ENCODE data around the gene IER2. TPM values are rescaled to one million over a fixed set of nuclear protein-coding genes. Genes with fewer than 3 reads are reported as not detected.

IER2 gene, protein sequence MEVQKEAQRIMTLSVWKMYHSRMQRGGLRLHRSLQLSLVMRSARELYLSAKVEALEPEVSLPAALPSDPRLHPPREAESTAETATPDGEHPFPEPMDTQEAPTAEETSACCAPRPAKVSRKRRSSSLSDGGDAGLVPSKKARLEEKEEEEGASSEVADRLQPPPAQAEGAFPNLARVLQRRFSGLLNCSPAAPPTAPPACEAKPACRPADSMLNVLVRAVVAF
- 100 to 1,000 TPM; 117 to 118 TPM for total RNA-seq

DNA sequence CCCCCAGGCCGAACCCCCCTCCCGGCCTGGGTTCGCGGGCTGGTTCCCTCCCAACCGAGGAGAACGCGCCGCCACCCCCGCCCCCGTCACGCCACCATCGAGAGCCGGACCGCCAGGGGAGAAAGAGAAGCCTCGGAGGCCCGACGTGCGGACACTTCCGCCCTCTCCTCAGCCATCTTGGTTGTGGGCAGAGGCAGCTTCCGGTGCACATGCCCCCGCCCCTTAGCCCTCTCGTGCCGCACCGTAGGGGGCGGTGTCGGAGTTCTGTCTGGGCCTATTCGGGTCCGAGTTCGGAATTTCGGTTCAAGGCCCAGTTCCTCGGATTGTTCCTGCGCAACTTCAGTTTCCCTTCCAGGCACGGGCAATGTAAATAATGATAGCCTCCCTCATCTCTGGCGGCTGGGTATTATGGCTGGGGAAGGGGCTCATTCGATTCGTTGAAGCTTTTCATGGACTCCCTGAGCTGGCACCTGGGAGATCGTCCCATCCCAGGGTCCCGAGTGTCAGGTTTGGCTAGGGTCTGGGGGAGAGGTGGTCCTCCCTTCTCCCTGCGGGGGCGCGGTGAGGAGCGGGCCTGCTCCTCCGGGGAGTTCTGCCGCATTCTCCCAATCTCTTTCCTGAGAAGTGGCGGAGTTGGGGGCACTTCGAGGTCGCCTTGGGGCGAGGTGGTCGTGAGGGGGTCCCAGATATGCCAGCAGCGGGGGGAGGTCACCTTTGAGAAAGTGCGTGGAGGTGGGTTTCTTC, at the start of gene IER2, which contains the start of gene STX10:
IER2 (plus strand) TSS at position 225 of the 744 bp plus-strand sequence. CDS start 2,776 bp downstream, outside the sequence.
STX10 (minus strand) TSS at position 189 of the 744 bp plus-strand sequence. CDS start 202 bp downstream, outside the sequence.
- POLR2A ChIA-PET = interaction anchor here (0.5 to 1.4 kb wide), 4 partner anchors 9 to 19 kb away, joined by 3 to 7 read pairs (median 4); no protein-coding TSS in a partner anchor
- CTCF ChIA-PET = interaction anchor here (0.9 to 1.9 kb wide), 9 partner anchors 12 to 40 kb away, joined by 3 to 11 read pairs (median 3); partner anchors contain the start of gene NACC1

DNA sequence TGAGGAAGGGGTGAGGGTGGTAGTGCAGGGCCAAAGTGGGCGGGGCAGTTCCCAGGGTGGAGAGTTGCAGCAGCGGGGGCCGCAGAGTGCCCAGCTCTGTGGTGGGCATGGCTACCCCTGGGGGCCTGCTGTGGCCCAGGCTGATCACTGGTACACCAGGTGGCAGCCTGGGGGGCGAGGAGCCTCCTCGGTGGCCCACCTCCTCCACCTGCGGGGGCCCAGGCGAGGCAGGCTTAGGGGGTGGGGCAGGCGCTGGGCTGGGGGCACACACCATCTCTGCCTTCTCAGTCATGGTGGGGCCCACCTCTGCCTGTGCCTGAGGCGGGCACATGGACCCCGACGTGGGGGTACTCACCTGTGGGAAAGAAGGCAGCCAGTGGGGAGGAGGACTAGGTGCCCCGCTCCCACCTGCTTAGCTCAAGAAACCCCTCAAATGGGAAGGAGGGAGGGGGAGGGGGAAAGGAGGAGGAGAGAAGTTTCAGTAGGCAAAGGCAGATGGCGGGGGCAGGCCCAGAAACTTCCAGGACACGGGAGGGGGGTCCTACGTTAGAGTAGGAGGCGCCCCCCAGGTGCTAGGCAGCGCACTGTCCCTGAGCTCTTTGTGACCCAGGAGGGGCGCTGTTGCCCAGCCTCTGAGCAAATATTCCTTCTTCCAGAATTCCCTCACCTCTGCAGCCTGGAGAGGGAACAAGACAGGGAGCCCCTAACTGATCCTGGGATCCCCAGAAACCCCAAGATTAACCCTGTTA, 49.2 kb upstream of the IER2 start:
- ChIA-PET POLR2A (no interaction called here), CTCF (interaction anchor here (0.8 to 1.2 kb wide), 4 partner anchors 13 to 136 kb away, joined by 3 to 4 read pairs (median 3); no protein-coding TSS in a partner anchor)

DNA sequence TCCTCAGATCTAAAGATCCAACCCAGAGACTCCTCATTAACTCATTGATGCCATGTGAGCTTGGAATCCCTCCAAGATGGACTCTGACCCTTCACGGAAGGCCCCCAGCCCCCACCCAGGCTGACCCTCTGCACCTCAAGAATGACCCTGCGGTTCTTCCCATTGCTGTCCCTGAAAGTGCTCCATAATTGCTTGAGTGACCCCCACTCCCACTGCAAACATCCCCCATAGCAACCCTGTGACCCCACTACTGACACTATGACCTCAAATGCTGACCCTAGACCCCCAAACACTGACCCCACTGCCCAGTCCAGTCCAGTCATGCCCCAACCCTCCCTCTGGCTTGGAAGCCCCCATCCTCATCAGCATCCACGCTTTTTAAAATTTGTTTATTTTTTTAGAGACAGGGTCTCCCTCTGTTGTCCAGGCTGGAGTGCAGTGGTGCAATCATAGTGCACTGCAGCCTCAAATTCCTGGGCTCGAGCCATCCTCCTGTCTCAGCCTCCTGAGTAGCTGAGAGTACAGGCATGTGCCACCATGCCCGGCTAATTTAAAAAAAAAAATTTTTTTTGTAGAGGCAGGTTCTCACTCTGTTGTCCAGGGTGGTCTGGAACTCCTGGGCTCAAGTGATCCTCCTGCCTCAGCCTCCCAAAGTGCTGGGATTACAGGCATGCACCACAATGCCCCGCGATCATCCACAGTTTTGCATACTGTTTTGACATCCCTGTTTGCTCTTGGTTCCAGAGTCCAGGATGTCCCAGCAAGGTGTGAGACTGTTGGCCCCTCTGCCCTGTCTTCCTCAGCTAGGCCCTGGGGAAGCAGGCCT, 48.4 kb upstream of the IER2 start:
- POLR2A ChIA-PET = no interaction called here
- CTCF ChIA-PET = interaction anchor here (0.8 to 1.2 kb wide), 3 partner anchors 12 to 136 kb away, joined by 3 to 4 read pairs (median 3); no protein-coding TSS in a partner anchor

DNA sequence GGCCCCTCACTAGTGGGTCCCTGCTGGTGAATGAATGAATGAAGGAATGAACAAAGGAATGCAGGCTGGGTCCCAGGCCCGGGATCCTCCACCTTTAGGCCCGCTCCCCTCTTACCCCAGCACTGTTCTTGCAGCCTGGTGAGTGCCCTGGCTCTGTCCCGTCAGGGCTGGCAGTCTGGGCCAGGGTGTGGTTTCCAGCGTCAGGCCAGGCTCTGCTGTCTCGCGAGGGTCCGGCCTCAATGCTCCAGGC, 47.9 kb upstream of the IER2 start:
- CTCF ChIA-PET = no interaction called here
- POLR2A ChIA-PET = no interaction called here

DNA sequence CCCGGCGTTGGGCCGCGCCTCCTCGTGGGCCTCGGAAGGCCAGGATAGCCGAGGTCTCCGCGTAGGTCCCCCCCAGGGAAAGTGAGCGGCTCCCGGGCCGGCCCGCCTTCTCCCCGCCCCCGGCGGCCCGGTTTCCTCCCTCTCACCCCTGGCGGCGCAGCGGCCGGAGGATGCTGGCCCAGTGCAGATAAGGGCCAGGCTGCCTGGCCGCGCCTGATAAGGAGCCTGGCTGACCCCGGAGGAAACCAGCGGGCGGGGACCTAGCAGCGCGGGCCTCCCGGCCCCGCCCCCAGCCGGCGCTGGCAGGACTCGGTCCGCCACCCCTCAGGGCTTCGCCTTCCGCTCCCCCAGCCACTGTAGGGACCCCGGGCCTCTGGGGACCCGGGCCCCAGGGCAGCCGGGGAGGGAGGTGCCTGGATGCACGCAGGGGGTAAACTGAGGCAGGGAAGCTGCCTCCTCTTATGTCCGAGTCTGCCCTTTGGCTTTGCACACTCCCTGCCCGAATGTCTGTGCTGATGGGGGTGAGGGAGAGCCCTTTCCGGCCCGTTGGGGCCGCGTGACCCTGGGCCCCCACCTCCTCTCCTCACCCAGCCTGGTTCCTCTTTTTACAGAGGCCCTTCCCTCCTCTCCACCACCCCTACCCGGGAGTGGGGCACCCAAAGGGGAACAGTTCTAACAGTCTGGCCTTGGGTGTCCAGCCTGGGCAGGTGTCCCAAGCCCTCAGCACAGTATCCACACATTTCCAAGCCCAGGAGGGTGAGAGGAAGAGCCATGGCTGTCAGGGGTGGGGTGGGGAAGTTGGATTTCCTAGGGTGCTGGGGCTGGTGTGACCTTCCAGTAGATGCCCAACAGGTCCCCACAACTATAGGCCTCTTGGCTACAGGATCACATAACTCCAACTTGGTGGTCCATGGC, 47.3 kb upstream of the IER2 start, which contains the start of gene LYL1:
LYL1 (minus strand) TSS at position 193 of the 915 bp plus-strand sequence. CDS start 1,687 bp downstream, outside the sequence.
- ChIA-PET POLR2A (no interaction called here), CTCF (interaction anchor here (1.8 to 2.7 kb wide), 4 partner anchors 17 to 138 kb away, joined by 5 to 16 read pairs (median 10); partner anchors contain the start of gene NACC1)

DNA sequence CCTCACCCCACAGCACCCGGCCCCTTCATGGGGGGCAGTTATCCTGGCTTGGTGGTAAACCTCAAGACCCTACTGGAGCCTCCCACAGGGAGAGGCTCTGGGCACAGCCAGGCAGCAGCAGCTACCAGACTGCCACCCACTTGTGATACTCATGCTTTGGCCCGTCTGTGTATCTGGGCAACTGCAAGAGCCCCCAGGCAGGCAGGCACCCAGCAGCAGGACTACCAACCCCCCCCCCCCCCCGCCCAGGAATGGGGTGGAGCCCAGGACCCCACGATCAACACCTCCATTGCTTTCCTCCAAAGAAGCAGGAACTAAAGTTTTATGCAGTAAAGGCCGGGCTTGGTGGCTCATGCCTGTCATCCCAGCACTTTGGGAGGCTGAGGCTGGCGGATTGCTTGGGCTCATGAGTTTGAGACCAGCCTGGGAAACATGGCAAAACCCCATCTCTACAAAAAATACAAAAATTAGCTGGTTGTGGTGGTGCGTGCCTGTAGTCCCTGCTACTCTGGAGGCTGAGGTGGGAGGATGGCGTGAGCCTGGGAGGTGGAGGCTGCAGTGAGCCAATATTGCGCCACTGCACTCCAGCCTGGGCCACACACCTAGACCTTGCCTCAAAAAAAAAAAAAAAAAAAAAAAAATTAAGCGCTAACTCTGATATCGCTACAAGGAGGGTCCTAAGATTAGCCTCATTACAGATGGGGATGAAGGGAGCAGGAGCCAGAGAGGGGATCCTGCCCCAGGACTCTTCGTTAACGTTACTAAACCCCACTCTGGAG, 46.4 kb upstream of the IER2 start:
- POLR2A ChIA-PET = interaction anchor here (0.6 to 1.4 kb wide), 3 partner anchors 12 to 49 kb away, joined by 3 to 5 read pairs (median 3); partner anchors contain the start of gene NACC1
- CTCF ChIA-PET = interaction anchor here (1.2 to 2.7 kb wide), 8 partner anchors 9 to 139 kb away, joined by 3 to 16 read pairs (median 8); partner anchors contain the start of genes NACC1 and TRMT1

DNA sequence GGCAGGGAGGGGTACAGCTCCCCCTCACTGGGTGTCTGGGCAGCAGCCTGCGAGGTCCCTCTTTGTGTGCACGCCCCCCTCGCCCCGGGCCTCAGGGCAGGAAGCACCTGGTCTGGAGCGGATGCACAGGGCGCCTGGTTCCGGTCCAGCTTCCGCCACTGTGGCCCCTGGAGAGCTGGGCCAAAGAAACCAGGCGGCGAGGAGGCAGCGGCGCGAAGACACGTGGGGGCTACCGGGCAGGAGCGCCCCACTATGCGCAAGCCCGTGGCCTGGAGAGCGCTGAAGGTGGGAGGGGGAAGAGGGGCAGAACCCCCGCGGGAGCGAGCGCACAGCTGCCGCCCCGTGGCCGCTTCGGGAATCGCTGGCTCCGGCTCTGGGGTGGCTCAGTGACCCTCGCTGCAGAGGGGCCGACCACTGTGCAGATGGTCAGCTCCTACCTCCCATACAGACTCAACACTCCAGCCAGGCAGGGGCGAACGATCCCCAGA, 45.8 kb upstream of the IER2 start:
- CTCF ChIA-PET = interaction anchor here (0.8 to 2.7 kb wide), 9 partner anchors 10 to 159 kb away, joined by 3 to 16 read pairs (median 8); partner anchors contain the start of genes NACC1 and TRMT1
- POLR2A ChIA-PET = interaction anchor here (0.6 to 1.4 kb wide), 4 partner anchors 11 to 48 kb away, joined by 3 to 5 read pairs (median 3); partner anchors contain the start of gene NACC1

DNA sequence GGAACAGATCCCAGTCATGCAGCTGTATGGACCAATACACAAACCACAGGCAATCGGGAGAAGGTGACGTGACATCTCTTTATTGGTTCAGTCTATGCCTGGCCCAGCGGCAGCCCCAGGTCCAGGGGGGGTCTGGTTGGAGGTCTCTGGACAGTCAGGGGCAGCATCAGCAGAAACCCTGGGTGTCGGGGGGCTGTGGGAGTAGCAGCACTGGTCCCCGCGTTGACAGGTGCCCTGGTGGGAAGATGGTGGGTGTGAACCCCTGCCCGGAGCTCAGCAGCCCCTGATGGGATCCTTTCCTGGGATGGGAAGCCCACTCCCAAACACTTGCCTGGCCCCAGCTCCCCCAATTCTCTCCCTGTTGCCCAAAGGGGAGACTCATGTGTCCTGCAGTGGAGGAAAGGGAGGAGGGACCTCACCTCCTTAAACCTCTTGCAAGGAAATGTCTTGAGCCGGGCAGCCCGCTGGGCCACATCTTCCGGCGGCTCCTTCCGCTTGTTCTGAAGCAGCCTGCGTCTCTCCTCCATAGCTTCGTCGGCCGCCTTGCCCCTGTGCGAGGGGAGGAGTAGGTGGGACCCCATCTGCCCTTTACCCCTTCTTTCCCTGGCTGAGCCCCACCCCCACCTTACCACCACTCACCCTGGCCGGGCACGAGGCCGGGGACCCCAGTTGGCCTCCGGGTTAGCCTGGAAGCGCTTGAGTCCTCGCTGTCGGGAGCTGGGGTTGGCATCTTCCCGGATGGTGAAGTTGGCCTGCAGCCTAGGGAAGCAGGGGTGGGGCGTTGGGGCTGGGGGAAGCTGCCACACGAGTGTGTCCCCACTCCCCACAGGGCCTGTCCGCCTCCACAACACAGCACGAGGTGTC, 45.1 kb upstream of the IER2 start:
- ChIA-PET CTCF (interaction anchor here (0.6 to 2.7 kb wide), 10 partner anchors 10 to 158 kb away, joined by 3 to 16 read pairs (median 8); partner anchors contain the start of genes NACC1 and TRMT1), POLR2A (interaction anchor here (1.0 to 1.4 kb wide), 3 partner anchors 10 to 27 kb away, joined by 3 to 5 read pairs (median 3); partner anchors contain the start of gene NACC1)

DNA sequence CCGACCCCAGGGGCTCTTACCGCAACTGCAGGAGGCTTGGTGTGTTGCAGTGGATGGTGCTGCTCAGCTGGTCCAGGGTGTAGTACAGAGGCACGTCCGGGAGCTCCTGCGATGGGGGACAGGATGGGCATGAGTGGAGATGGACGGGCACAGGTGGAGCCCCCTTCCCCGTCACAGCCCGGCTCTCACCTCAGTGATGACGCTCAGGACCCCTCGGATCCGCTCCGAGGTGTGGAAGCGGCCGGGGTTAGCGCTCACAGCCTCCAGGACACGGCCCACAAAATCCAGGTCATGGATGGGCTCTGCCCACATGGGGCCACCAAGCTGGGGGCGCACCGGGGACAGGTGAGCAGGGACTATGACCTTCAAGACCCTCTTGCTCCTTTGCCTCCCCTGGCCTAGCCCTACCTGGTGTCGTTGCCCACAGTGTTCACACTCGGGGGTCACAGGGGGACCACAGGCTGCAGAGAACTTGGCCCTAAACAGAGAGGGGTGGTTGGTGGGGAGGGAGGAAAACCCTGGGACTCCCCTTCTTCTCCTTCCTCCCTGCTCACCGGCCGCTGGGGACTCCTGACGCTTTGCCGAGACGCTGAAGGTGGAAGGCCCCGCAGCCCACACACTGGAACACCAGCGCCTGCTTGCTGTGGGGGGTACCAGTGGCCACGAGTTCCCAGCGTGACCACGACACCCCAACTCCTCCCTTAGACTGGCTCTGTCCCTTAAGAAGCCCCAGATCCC, 40.7 kb upstream of the IER2 start:
- ChIA-PET CTCF (interaction anchor here (1.3 kb wide), 1 partner anchor 10 kb away, joined by 3 read pairs; no protein-coding TSS in a partner anchor), POLR2A (no interaction called here)

DNA sequence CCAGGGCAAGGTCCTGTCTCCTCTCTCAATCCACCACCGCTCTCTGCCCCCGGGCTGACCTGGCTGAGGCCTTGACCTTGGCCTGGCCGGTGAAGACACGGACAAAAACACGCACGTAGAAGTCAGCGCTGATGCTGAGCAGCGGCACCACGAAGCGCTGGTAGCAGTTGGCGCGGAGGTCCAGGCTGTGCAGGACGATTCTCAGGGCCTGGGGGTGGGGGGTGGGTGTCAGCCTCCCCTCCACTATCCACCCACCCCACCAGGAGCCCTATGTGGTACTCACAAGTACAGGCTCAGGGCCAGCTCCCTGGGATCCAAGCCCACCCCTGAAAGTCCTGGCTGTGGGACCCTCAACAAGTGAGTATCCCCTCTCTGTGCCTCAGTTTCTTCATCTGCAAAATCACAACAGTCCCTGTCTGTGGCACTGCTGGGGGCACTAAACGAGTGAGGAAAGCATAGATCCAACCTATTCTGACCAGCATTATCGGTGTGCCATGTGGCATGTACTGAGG, 40.1 kb upstream of the IER2 start:
- POLR2A ChIA-PET = no interaction called here
- CTCF ChIA-PET = interaction anchor here (1.3 to 1.4 kb wide), 2 partner anchors 9 to 40 kb away, joined by 3 read pairs; partner anchors contain the start of genes IER2 and STX10

DNA sequence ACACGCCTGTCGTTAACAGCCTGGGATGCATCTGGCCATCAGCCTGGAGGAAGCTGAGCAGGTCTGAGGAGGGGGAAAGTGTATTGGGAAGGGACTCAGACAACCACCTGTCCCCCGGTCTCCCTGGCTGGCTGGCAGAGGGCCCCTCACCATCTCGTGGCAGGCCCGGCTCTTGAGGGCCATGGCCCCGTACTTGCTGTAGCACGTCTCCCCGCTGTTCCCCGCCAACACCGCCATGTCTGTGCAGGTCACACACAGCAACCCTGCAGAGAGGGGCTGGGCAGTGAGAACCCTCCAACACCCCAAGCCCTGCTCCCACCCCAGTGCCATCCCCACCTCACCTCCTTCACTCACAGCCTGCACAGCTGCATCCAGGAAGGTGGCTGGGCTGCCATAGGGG, 37.7 kb upstream of the IER2 start:
- CTCF ChIA-PET = interaction anchor here (0.6 kb wide), 1 partner anchor 203 kb away, joined by 3 read pairs; no protein-coding TSS in a partner anchor

DNA sequence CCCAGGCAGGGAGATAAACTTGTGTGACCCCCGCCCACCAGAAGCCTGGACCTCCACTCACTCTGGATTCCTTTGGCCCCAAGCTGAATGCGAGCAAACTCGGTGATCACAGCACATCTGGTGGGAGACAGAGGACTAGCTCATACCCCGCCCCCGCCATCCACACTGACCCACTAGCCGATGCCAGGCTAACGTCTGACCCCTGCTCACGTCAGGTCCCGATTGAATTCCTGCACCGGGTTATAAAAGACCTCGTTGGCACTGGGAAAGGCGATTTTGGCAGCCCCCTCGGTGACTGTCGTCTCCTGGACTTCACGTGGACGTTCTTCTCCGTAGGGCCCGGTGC, 34.3 kb upstream of the IER2 start:
- POLR2A ChIA-PET = interaction anchor here (1.0 to 1.1 kb wide), 2 partner anchors 11 to 37 kb away, joined by 3 to 4 read pairs; no protein-coding TSS in a partner anchor
- CTCF ChIA-PET = interaction anchor here (1.2 to 3.8 kb wide), 3 partner anchors 11 to 138 kb away, joined by 3 to 14 read pairs (median 5); no protein-coding TSS in a partner anchor

More for the DNA sequence above, 37.7 kb upstream of the IER2 start:
- POLR2A ChIA-PET = no interaction called here

DNA sequence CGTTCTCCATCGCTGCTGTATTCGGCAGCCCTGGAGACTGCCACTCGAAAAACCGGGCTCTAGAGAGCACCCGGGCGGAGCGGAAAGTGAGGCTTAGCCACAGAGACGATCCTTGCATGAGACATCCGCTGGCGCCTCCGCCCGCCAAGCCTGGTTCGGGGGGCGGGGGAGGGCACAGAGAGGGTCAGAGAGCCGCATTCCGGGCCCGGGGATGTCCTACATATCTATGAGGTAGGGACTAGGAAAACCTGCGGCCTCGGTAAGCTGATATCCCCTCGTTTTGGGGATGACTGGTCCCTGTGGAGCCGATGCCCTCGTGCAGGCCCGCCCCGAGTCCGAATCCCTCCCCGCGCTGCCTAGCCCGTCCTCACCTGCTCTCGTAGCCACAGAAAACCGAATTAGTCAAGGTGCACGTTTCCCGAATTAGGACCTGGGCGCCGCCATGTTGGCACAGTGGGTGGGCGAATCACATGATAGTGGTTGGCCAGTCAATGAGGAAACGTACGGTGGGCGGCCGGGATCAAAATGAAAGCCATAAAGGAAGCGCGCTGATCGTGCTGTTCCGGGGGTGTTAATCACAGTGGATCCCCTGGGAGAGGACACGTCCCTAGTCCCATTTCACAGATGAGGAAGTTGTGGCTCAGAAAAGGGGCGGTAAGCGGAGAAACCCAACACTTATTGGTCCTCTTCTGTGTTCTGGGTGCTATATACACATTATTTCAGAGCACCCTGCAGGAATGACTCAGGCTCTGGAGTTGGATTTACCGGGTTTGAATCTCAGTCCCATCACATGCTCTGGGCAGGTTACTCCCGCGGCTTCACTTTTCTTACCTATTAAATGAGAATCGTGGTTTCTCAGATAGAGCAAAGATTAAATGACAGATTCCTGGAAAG, 33.7 kb upstream of the IER2 start, which contains the start of gene TRMT1:
TRMT1 (minus strand) TSS at position 459 of the 894 bp plus-strand sequence; CDS start at position 118, 341 bp downstream.
- POLR2A ChIA-PET = interaction anchor here (0.6 to 1.7 kb wide), 4 partner anchors 16 to 36 kb away, joined by 3 to 5 read pairs (median 4); no protein-coding TSS in a partner anchor
- CTCF ChIA-PET = interaction anchor here (0.6 to 3.8 kb wide), 7 partner anchors 12 to 161 kb away, joined by 3 to 15 read pairs (median 5); partner anchors contain the start of genes IER2 and STX10

Data from activated CD8-positive, alpha-beta memory T cell treated with anti-CD3 and anti-CD28 coated beads for 36 hours (primary cell).